Astrocyte of the spinal cord (primary cell): ENCODE data around the gene ARSG.

Source experiments
- DNase-seq: peaks from one replicate; pipeline ENCODE4 v3.0.0; 2011; ENCODE audit warnings: low read depth, low spot score
- H3K4me3 ChIP-seq: 2 replicates; pipeline ENCODE4 v1.5.1; 2011; ENCODE audit warnings: low read depth, mild to moderate bottlenecking, low read length, moderate library complexity
- in situ Hi-C: cut with HindIII; loops from 2 replicates; pipeline ENCODE4 v1.10.0; 2017; ENCODE audit warnings: low sequenced_read_pairs
- TF ChIP-seq, protein P1 (sequence below): IDR thresholded peaks from 2 replicates; pipeline ENCODE4 v1.5.1; 2012; ENCODE audit warnings: low read depth, mild to moderate bottlenecking, low read length, inconsistent platforms

Gene ARSG

DNA sequence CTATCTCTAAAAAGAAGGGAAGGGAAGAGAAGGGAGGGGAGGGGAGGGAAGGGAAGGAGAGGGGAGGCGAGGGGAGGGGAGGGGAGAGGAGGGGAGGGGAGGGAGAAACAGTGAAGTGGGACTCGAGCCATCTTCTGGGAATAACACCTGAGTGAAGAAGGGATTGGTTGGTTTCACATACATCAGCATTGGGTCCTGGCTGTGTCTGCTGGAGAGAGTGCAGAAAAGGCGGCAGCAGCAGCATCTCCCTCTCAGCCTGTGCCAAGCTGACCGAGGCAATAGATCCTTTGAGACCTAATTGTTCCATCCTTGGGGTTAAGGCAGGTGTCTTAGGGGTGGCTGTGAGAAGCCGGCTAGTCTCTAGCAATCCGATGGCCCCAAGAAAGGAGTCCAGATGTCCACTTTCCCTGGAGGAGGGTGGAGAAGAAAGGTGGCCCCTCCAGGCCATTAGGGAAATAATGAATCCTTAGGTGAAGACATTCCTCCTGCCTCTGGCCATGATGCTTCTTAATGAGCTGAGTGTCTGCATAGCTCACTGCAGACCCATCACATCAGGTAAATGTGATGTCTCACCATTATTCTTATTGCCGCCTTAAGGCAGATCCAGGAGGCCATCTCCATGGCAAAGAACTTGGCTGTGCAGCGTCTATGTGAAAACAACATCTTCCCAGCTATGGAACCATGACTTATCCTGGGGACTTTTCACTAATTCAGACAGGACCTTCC is 94.4 kb downstream of the ARSG start:
- in situ Hi-C loops, result no loop called here
- TF ChIP-seq, protein P1, sequence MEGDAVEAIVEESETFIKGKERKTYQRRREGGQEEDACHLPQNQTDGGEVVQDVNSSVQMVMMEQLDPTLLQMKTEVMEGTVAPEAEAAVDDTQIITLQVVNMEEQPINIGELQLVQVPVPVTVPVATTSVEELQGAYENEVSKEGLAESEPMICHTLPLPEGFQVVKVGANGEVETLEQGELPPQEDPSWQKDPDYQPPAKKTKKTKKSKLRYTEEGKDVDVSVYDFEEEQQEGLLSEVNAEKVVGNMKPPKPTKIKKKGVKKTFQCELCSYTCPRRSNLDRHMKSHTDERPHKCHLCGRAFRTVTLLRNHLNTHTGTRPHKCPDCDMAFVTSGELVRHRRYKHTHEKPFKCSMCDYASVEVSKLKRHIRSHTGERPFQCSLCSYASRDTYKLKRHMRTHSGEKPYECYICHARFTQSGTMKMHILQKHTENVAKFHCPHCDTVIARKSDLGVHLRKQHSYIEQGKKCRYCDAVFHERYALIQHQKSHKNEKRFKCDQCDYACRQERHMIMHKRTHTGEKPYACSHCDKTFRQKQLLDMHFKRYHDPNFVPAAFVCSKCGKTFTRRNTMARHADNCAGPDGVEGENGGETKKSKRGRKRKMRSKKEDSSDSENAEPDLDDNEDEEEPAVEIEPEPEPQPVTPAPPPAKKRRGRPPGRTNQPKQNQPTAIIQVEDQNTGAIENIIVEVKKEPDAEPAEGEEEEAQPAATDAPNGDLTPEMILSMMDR, result no peak
- no peak overlapping the region for H3K4me3 ChIP-seq
- no peak for DNase-seq

DNA sequence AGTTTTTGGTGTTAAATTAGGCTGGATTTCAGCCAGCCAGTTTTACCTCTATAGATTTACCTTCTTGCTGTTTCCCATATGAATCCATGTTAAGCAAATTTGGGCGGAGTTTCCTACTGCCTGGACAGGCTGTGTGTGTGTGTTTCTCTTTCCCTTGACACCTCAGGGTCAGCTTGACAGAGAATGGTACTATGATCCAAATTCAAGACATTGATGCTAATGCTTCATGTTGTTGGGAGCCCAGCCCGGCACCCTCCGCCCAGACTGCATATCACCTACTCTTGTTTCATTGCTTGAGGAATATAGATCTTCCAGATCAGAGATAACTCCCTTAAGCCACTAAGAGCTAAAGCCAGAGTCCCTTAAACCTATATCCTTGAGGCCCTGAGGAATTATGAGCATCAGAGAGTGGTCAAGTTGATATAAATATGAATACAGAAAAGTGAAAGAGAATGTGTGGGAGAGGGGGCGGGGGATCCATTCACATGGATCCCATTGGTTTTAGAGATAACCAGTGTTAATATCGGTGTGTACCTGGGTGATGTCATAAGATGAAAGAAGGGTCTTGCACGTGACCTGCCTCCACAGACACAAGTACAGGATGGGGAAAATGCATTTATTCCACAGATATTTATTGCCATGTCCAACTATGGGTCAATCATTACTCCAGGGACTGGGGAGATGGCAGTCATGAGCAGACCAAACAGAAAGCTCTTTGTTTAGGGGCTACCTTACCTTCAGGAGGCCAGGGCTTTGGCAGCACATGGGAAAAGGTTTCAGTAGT is 96.3 kb downstream of the ARSG start:
- no peak overlapping the region for H3K4me3 ChIP-seq
- TF ChIP-seq, protein P1, result no peak
- DNase-seq, result no peak
- in situ Hi-C loops, result no loop called here

DNA sequence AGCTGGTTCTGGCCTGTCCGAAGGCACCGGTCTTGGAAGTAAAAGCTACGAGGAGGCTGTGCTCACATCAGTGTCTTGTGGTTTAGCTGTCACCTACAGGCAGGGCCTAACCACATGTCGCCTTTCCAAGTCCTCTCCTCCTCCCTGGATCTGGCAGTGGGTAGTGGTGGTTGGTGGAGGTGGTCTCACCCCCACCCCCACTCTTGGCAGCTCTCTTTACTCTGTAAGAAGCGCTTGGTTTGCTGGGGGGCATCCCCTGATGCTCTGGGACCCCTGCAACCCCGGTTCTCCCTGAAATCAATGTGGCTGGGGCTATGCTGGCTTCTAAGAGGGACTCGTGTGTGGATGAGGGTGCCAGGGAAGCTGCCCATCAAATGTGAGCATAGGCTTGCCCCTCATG is 97.7 kb downstream of the ARSG start:
- in situ Hi-C loops, result no loop called here
- H3K4me3 ChIP-seq, result no peak overlapping the region
- no peak for DNase-seq
- TF ChIP-seq, protein P1, result no peak

DNA sequence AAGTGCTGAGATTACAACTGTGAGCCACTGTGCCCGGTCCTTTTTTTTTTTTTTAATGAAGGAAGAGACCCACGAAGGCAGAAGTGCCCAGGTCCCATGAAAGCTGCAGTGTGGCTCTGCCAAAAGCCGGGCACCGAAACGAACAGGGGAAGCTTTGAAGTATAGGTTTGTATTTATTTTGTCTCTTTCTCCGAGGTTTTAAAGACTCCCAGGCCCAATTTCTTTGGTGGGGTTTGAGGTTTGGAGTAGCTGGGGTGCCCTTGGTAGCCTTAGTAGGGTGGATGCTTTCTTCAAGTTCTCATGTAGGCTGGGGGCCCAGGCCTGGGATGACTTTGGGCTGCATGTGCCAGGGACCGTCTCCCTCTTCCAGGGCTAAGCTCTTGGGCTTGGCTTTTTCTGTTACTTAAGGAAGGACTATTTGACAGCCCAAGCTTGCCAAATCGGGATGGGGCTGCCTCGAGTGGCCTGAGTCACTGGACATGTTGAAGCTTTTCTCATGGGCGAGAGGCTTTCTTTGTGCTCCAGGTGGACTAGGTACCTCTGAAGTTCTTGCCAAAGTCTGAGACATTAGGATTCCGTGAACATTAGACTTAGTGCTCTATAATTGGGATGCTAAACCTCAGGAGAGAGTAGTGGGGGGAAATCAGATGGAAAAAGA is 99.7 kb downstream of the ARSG start:
- in situ Hi-C loops, result no loop called here
- no peak for DNase-seq
- TF ChIP-seq, protein P1, result no peak
- H3K4me3 ChIP-seq, result no peak overlapping the region

DNA sequence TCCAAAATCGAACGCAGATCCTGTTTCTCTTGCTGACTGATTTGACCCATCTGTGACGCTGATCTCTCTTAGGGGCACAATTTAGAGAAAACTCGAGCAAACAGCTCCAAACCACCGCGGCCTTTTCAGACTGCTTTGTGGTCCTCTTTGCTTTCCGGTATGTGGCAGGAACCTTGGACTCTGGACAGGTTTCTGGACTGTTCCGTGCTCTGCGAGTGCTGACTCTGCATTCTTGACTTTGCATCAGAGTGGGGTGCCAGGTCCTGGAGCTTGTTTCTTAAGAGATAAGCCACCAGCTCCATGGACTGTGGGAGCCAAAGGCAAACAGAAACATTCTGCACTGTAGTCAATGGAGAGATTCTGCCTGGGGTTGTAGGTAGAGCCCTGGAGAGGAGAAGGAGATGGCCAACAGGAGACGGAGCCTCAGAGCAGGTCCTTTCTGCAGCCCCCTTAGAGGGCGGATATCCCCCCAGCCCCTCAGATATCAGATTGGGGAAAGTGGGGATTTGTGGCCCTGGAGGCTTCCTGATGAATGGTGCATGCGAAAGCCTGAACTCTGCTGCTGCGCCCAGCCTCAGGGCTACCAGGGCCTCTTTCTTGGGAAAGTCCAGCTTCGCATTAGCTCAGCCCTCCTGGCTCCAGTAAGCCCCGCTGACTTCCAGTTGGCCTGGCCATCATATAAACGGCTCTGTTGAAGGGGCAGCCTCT is 100.4 kb downstream of the ARSG start:
- in situ Hi-C loops, result no loop called here
- TF ChIP-seq, protein P1, result no peak
- H3K4me3 ChIP-seq, result no peak overlapping the region
- no peak for DNase-seq
